ENCODE measurements around the gene IGFBP7. TPM values are rescaled to one million over a fixed set of nuclear protein-coding genes. Genes with fewer than 3 reads are reported as not detected.

The IGFBP7 gene
- total and polyA plus RNA-seq, 2 donors from 2014 or later = 1,703 to 2,157 TPM

GRCh38 chr4:57086031-57086723 is 24.0 kb downstream of the IGFBP7 start:
- Histone ChIP-seq H3K27ac (ENCODE audit: low read depth in 2 of 2, low read length in 2 of 2) (peak overlapping the region; percentile 0 to 18), H3K27me3 (ENCODE audit: control insufficient read depth, insufficient read depth, low read length) (no peaks in the 10 kb centered on the region), H3K4me3 (ENCODE audit: low read length in 3 of 3) (no peak overlapping the region), H3K4me1 (ENCODE audit: control insufficient read depth in 2 of 3, insufficient read depth in 2 of 3, low read depth in 1 of 3, low read length in 3 of 3) (peaks cover 11 to 42% (median 13%) of the 10 kb centered on the region in 3 donors), H3K9me3 (ENCODE audit: control insufficient read depth in 2 of 3, insufficient read depth in 1 of 3, low read length in 3 of 3) (no peaks in the 10 kb centered on the region), H3K36me3 (ENCODE audit: control insufficient read depth in 2 of 3, insufficient read depth in 3 of 3, low read length in 3 of 3) (peaks cover 0 to 15% (median 0%) of the 10 kb centered on the region in 3 donors), H3K9ac (ENCODE audit: low read length in 3 of 3) (no peak overlapping the region)
- no peak for FAIRE-seq
- no peak for DNase-seq
- intact Hi-C loops (cut with DNase I) = no loop called here
- TF ChIP-seq CTCF (IDR thresholded peaks at IDR 0.05; ENCODE audit: borderline replicate concordance, extremely low read depth, insufficient read depth) = no peak

- Histone ChIP-seq H3K4me3 (ENCODE audit: low read length in 3 of 3) (no peak overlapping the region), H3K9me3 (ENCODE audit: control insufficient read depth in 2 of 3, insufficient read depth in 1 of 3, low read length in 3 of 3) (no peaks in the 10 kb centered on the region), H3K27me3 (ENCODE audit: control insufficient read depth, insufficient read depth, low read length) (no peaks in the 10 kb centered on the region), H3K36me3 (ENCODE audit: control insufficient read depth in 2 of 3, insufficient read depth in 3 of 3, low read length in 3 of 3) (peaks cover 0 to 7% (median 0%) of the 10 kb centered on the region in 3 donors), H3K27ac (ENCODE audit: low read depth in 2 of 2, low read length in 2 of 2) (no peak overlapping the region), H3K9ac (ENCODE audit: low read length in 3 of 3) (no peak overlapping the region), H3K4me1 (ENCODE audit: control insufficient read depth in 2 of 3, insufficient read depth in 2 of 3, low read depth in 1 of 3, low read length in 3 of 3) (peaks cover 13 to 43% (median 20%) of the 10 kb centered on the region in 3 donors)
- TF ChIP-seq CTCF (IDR thresholded peaks at IDR 0.05; ENCODE audit: borderline replicate concordance, extremely low read depth, insufficient read depth) = no peak
- FAIRE-seq (no peak), DNase-seq (no peak)
- intact Hi-C loops (cut with DNase I) = no loop called here
Measured at GRCh38 chr4:57085278-57085677, 24.9 kb downstream of the IGFBP7 start.

- DNase-seq = no peak
- no peak for FAIRE-seq
- Histone ChIP-seq H3K4me1 (ENCODE audit: control insufficient read depth in 2 of 3, insufficient read depth in 2 of 3, low read depth in 1 of 3, low read length in 3 of 3) (peaks cover 18 to 52% (median 20%) of the 10 kb centered on the region in 3 donors), H3K4me3 (ENCODE audit: low read length in 3 of 3) (no peak overlapping the region), H3K27ac (ENCODE audit: low read depth in 2 of 2, low read length in 2 of 2) (peak overlapping the region; percentile 16 to 23), H3K36me3 (ENCODE audit: control insufficient read depth in 2 of 3, insufficient read depth in 3 of 3, low read length in 3 of 3) (peaks cover 0 to 7% (median 0%) of the 10 kb centered on the region in 3 donors), H3K27me3 (ENCODE audit: control insufficient read depth, insufficient read depth, low read length) (no peaks in the 10 kb centered on the region), H3K9ac (ENCODE audit: low read length in 3 of 3) (no peak overlapping the region), H3K9me3 (ENCODE audit: control insufficient read depth in 2 of 3, insufficient read depth in 1 of 3, low read length in 3 of 3) (no peaks in the 10 kb centered on the region)
- intact Hi-C loops (cut with DNase I) = no loop called here
- TF ChIP-seq CTCF (IDR thresholded peaks at IDR 0.05; ENCODE audit: borderline replicate concordance, extremely low read depth, insufficient read depth) = no peak
Measured at GRCh38 chr4:57084360-57084759, 25.8 kb downstream of the IGFBP7 start.

All from kidney (tissue), 14 donors.